Measurements from ENCODE around the gene C10orf95.

DNA sequence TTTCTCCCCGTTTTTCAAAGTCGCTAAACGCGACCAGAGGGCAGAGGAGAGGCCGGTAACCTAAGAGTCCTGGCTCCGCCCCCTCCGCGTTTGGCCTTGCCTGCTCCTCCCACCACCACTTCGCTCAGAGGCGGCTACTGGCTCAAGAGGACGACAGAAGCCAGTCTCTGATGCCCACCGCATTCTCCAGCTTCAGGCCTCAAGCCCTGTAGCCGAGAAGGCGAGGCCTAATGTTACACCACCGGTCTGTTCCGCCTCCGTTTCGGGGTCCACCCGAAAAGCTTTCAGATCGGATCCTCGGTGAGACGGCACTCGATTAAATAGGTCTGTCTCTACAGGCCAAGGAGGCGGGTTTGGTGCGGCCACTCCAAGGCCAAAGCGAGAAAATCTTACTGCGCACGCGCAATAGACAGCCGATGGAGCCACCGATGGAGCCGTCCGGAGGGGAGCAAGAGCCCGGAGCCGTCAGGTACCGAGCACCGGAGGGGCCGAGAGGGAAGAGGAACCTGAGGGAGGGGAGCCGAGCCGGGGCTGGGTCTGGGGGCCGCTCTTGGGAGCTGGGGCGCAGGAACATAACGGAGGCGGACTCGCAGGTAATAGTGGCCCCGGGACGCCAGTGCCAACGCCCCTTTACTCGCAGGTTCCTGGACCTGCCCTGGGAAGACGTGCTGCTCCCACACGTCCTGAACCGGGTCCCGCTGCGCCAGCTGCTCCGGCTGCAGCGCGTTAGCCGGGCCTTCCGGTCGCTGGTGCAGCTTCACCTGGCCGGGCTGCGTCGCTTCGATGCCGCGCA, 30.4 kb downstream of the C10orf95 start, which contains the start of gene FBXL15:
- TF ChIP-seq, protein P1, sequence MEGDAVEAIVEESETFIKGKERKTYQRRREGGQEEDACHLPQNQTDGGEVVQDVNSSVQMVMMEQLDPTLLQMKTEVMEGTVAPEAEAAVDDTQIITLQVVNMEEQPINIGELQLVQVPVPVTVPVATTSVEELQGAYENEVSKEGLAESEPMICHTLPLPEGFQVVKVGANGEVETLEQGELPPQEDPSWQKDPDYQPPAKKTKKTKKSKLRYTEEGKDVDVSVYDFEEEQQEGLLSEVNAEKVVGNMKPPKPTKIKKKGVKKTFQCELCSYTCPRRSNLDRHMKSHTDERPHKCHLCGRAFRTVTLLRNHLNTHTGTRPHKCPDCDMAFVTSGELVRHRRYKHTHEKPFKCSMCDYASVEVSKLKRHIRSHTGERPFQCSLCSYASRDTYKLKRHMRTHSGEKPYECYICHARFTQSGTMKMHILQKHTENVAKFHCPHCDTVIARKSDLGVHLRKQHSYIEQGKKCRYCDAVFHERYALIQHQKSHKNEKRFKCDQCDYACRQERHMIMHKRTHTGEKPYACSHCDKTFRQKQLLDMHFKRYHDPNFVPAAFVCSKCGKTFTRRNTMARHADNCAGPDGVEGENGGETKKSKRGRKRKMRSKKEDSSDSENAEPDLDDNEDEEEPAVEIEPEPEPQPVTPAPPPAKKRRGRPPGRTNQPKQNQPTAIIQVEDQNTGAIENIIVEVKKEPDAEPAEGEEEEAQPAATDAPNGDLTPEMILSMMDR (conservative IDR thresholded peaks at IDR 0.05; ENCODE audit: low read length) = no peak
- no peak for TF ChIP-seq EZH2phosphoT487 (IDR thresholded peaks at IDR 0.05; ENCODE audit: borderline replicate concordance)
